ENCODE measurements around the gene MRPL42.

MRPL42 gene

DNA sequence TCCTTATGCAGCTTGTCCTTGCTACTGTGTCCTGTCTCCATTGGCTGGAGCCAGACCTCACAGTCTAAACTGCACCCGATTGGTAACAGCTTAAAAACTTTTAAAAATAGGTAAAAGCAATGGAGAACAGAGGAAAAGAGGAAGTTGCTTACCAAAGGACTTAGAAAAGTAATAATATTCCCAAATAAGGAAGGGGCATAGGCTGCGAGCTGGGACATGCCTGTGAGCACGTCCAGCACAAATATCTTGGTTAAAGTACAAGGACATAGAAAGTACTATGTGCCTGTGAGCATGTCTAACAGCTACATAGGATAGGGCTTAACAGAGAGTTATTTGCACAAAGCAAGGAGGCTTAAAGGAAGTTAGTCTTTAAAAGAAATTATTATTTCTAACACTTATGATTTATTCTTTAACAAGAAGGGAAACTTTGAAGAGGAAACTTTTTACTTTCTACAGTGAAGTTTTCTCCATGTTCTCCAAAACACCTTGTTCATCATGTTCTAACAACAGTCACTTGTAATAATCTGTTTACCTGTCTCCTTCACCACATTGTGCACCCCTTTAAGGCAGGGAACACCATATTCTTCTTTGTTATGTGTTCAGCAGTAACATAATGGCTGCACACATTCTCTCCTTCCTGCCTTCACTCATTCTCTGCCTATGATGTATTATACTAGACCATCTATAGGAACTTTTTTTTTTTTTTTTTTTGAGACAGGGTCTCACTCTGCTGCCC lies 15.7 kb upstream of the MRPL42 start:
- no peak overlapping the region for H3K27ac Mint-ChIP-seq
- TF ChIP-seq, protein P1, sequence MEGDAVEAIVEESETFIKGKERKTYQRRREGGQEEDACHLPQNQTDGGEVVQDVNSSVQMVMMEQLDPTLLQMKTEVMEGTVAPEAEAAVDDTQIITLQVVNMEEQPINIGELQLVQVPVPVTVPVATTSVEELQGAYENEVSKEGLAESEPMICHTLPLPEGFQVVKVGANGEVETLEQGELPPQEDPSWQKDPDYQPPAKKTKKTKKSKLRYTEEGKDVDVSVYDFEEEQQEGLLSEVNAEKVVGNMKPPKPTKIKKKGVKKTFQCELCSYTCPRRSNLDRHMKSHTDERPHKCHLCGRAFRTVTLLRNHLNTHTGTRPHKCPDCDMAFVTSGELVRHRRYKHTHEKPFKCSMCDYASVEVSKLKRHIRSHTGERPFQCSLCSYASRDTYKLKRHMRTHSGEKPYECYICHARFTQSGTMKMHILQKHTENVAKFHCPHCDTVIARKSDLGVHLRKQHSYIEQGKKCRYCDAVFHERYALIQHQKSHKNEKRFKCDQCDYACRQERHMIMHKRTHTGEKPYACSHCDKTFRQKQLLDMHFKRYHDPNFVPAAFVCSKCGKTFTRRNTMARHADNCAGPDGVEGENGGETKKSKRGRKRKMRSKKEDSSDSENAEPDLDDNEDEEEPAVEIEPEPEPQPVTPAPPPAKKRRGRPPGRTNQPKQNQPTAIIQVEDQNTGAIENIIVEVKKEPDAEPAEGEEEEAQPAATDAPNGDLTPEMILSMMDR (IDR thresholded peaks at IDR 0.05): no peak
- H3K27me3 Mint-ChIP-seq (ENCODE audit: low read depth, poor library complexity): peaks cover 11% of the 10 kb centered on the region
- no peak overlapping the region for H3K4me3 Mint-ChIP-seq
- H3K9me3 Mint-ChIP-seq: peaks cover 4% of the 10 kb centered on the region
- no peaks in the 10 kb centered on the region for H3K36me3 Mint-ChIP-seq (ENCODE audit: low read depth)
- no peak for DNase-seq
- peaks cover 18% of the 10 kb centered on the region for H3K4me1 Mint-ChIP-seq

- Mint-ChIP-seq H3K36me3 (ENCODE audit: low read depth) (no peaks in the 10 kb centered on the region), H3K9me3 (peaks cover 4% of the 10 kb centered on the region), H3K4me3 (no peak overlapping the region), H3K4me1 (peaks cover 10% of the 10 kb centered on the region), H3K27ac (no peak overlapping the region), H3K27me3 (ENCODE audit: low read depth, poor library complexity) (peaks cover 11% of the 10 kb centered on the region)
- no peak for DNase-seq
- TF ChIP-seq, protein P1 (IDR thresholded peaks at IDR 0.05): no peak
These were observed 13.7 kb upstream of the MRPL42 start for GRCh38 chr12:93453633-93454032.

DNA sequence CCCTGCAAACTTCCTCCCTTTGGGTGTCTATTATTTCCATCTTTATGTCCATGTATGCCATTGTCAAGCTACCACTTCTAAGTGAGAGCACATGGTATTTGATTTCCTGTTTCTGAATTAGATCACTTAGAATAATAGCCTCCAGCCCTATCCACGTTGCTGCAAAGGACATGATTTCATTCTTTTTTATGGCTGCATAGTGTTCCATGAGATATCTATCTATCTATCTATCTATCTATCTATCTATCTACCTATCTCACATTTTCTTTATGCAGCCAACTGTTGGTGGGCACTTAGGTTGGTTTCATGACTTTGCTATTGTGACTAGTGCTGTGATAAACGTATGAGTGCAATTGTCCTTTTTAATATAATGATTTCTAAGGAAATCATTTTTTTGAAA lies 11.2 kb upstream of the MRPL42 start:
- Mint-ChIP-seq H3K4me1 (no peaks in the 10 kb centered on the region), H3K4me3 (no peak overlapping the region), H3K27ac (no peak overlapping the region), H3K9me3 (no peaks in the 10 kb centered on the region), H3K36me3 (ENCODE audit: low read depth) (no peaks in the 10 kb centered on the region), H3K27me3 (ENCODE audit: low read depth, poor library complexity) (peaks cover 10% of the 10 kb centered on the region)
- TF ChIP-seq, protein P1 (IDR thresholded peaks at IDR 0.05): no peak
- DNase-seq: no peak

- no peak overlapping the region for H3K4me3 Mint-ChIP-seq
These were observed 8.2 kb upstream of the MRPL42 start for GRCh38 chr12:93459097-93459496.

DNA sequence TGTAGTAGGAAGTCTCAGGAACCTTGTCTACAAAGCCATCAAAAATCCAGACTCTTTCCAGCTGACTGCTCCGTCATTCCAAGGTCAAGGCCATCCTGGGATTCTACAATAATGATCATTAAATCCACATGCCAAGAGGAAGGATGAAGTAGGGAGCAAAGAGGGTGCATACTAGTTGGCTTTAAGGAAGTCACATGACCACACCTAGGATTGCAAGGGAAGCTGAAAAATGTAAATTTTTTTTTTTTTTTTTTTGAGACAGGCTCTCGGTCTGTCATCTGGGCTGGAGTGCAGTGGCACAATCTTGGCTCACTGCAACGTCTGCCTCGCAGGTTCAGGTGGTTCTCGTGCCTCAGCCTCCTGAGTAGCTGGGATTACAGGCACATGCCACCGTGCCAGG lies 7.3 kb upstream of the MRPL42 start:
- Mint-ChIP-seq H3K27ac (no peak overlapping the region), H3K4me1 (no peaks in the 10 kb centered on the region), H3K9me3 (no peaks in the 10 kb centered on the region), H3K27me3 (ENCODE audit: low read depth, poor library complexity) (peaks cover 6% of the 10 kb centered on the region), H3K4me3 (no peak overlapping the region), H3K36me3 (ENCODE audit: low read depth) (no peaks in the 10 kb centered on the region)
- DNase-seq: no peak
- TF ChIP-seq, protein P1 (IDR thresholded peaks at IDR 0.05): no peak

More at GRCh38 chr12:93459097-93459496, 8.2 kb upstream of the MRPL42 start:
- DNase-seq: no peak
- no peaks in the 10 kb centered on the region for H3K4me1 Mint-ChIP-seq
- no peaks in the 10 kb centered on the region for H3K36me3 Mint-ChIP-seq (ENCODE audit: low read depth)
- no peak overlapping the region for H3K27ac Mint-ChIP-seq
- no peaks in the 10 kb centered on the region for H3K9me3 Mint-ChIP-seq
- TF ChIP-seq, protein P1 (IDR thresholded peaks at IDR 0.05): no peak
- peaks cover 8% of the 10 kb centered on the region for H3K27me3 Mint-ChIP-seq (ENCODE audit: low read depth, poor library complexity)

DNA sequence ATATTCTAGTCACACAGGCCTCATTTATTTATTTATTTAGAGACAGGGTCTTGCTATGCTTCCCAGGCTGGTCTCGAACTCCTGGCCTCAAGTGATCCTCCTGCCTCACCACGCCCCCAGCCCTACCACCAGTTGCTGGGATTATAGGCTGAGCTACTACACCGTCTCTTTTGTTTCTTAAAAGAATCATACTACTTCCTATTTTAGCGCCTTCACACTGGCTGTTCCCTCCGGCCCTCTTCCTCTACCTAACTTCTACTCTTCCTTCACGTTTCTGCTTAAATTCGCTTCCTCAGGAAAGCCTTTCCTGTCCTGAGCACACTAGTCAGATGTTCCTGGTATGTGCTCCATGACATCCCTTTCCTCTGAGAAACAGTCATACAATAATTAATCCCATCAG lies 6.4 kb upstream of the MRPL42 start:
- Mint-ChIP-seq H3K27ac (no peak overlapping the region), H3K4me1 (no peaks in the 10 kb centered on the region), H3K27me3 (ENCODE audit: low read depth, poor library complexity) (peaks cover 3% of the 10 kb centered on the region), H3K4me3 (no peak overlapping the region), H3K9me3 (no peaks in the 10 kb centered on the region), H3K36me3 (ENCODE audit: low read depth) (no peaks in the 10 kb centered on the region)
- DNase-seq: no peak
- TF ChIP-seq, protein P1 (IDR thresholded peaks at IDR 0.05): no peak
